Kidney capillary endothelial cell (primary cell): Measurements from ENCODE around the gene DDX59.

Experiments used
- DNase-seq: peaks from one replicate; pipeline ENCODE4 v3.0.0-alpha.2; 2018; ENCODE audit warnings: low spot score

DDX59 gene

GRCh38 chr1:200628223-200628881 is 41.4 kb downstream of the DDX59 start:
- DNase-seq = no peak

GRCh38 chr1:200627575-200628222 is 42.0 kb downstream of the DDX59 start:
- no peak for DNase-seq

DNA sequence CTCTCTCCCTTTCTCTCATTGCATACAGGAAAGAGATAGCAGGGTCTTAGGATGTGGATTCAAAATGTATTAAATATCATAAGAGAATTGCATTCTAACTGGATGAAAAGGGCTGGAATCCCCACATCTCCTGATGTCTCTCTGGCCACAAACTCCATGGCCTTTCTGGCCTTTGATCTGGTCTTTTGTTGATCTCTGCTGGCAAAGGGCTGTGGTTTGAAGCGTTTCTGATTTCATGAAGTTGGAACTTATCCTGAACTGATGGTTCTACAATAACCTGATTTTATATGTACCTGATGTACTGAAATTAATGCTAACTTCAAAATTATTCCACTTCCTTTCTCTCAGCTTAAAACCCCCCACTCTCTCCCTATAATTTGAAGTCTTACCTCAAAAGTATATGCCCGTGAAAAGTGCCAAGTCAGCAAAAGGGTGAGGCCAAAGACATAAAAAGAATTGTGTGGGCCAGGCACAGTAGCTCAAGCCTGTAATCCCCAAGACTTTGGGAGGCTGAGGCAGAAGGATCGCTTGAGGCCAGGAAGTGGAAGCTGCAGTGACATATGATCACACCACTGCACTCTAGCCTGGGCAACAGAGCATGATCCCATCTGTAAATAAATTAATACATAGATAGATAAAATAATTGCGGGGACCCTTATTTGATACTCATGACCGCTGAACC is 42.7 kb downstream of the DDX59 start:
- DNase-seq = no peak

DNA sequence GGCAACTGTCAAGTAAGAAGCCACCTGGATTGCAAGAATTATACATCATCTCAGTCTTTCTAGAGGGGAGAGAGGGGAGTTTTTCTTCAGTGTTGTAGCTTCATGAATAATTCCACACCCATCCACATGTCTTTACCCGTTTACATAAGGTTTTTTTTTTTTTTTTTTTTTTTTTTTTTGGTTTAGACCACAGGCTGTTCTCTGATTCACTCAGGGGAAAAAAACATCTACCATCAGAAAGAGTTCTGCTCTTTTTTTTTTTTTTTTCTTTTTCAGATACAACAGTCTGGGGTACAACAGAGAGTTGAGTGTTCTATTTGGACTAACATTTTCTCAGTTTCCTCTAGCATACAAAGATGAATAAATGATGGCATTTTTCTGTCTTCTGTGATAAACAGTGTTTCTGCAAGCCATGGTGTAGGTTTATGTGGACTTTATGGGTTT is 44.3 kb downstream of the DDX59 start:
- DNase-seq = no peak

DNA sequence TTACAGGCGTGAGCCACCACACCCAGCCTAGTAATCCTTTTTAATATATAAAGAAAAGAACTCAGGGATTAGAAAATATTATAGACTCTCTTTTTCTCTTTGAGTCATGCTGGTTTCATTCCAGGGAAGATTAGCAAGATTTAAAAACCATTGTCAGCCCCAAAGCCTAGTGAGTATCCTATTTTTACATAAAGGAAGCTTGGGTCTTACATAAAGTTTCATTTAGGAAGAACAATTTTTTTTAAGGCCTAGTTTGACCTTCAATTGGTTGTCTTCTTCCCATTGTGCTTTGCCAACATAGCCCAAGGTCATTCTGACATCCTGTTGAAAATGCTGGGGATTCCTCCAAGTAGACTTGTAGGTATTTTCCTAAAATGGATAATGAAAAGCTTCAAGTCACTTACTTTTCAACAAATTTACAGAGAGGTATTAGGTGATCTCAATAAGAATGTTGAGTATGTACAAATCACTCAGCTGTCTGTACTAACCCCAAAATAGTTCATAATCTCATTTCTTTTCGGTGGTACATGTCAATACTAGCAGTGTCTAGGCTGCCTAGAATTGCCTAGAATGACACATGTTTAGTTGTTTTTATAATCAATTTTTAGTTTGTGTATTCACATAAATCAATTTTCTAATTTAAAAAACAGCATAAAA is 44.9 kb downstream of the DDX59 start:
- DNase-seq = no peak

- DNase-seq = peak; percentile 90
These were observed 49.2 kb downstream of the DDX59 start, which contains the start of gene KIF14 for GRCh38 chr1:200620273-200621131. Gene KIF14 (minus strand): TSS chr1:200620751. CDS start chr1:200618723, 2,028 bp downstream.

- no peak for DNase-seq
These were observed 49.8 kb downstream of the DDX59 start for GRCh38 chr1:200619894-200620272.

DNA sequence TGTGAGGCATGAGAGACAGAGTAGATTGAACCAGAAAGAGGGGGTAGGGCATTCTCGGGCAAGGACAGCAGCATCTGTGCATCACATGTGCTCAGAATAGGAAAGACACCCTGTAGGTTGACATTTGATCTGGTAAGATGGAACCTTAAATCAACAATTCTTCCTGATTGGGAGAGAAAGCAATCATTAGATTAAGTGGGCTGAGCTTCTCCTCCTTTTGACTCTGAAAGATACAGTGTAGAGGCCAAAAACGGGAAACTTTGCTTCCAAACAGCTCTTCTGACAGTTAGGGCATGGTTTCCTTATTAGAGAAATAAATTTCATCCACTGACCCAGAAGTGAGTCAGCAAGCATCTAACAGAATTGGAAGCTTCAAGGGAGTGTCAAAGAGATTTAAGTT is 58.9 kb downstream of the DDX59 start:
- DNase-seq = no peak

GRCh38 chr1:200602632-200603031 is 67.1 kb downstream of the DDX59 start:
- DNase-seq = no peak
